T1000 (cell line): Measurements from ENCODE around the gene KIF20A.
"Not testable (repeated sequence)": the region's sequence is repeated elsewhere in the genome, so short reads cannot be mapped to it uniquely, and the experiment has no call there.

Experiments used
- DNase-seq: peaks from one replicate; lab custom pipeline; 2025; ENCODE audit warnings: mixed read lengths; lab: John Stamatoyannopoulos, UW

Gene KIF20A

DNA sequence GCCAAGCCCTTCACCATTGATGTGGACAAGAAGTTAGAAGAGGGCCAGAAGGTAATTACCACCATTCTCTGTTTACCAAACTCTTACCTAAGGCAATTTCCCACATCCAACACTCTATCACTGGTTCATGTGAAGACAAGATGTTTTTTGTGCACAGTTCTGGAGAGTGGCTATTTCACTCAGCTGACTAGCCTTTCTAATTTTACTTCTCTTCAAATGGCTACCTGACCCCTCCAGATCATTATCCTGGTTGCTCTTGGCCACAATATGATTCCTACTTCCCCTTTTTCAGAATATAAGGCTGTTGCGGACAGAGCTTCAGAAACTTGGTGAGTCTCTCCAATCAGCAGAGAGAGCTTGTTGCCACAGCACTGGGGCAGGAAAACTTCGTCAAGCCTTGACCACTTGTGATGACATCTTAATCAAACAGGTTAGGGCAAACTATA is 7.1 kb downstream of the KIF20A start:
- no peak for DNase-seq

DNA sequence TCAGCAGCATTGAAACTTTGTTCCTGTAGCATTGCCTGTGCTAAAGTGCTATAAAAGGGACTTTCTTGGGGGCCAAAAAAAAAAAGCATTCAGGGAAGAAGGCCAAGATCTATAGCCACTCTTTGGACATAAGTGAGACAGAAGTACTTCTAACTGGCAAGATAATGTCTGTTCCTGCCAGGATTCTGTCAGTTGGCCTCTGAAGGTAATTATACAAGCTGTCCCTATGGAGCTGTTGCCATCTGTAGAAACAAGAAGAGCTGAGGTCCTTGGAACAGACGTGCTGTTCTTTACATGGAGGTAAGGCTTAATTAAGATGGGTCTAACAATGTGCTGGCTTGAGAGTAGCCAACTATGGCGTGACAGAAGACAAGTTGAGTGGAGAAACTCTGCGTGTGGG is 9.7 kb downstream of the KIF20A start:
- DNase-seq: no peak

- DNase-seq: no peak
These were observed 13.9 kb downstream of the KIF20A start for GRCh38 chr5:138192826-138193225.

- DNase-seq: not testable (repeated sequence)
These were observed 14.9 kb downstream of the KIF20A start for GRCh38 chr5:138193859-138194258.

GRCh38 chr5:138210985-138211384 is 32.1 kb downstream of the KIF20A start:
- no peak for DNase-seq

DNA sequence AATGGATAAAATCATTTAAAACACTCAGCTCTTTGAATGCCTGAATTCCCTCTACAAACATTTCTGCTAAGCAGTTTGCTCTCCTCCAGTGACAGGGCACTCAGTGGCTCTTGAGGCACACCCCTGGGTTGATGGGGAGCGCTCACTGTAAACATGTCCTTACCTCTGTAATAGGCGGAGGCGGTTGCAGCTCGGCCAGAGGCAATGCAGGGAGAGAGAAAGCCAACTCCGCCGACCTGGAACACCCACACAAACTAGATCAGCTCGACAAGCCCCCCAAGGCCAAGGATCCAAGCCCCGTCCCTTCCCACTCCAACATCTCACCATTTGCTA is 33.9 kb downstream of the KIF20A start:
- DNase-seq: no peak

- peak; percentile 87 for DNase-seq
These were observed 34.5 kb downstream of the KIF20A start, which contains the start of gene CDC23 for GRCh38 chr5:138213161-138214029. CDC23 (minus strand) TSS chr5:138213323; CDS start chr5:138213312, 11 bp downstream.

DNA sequence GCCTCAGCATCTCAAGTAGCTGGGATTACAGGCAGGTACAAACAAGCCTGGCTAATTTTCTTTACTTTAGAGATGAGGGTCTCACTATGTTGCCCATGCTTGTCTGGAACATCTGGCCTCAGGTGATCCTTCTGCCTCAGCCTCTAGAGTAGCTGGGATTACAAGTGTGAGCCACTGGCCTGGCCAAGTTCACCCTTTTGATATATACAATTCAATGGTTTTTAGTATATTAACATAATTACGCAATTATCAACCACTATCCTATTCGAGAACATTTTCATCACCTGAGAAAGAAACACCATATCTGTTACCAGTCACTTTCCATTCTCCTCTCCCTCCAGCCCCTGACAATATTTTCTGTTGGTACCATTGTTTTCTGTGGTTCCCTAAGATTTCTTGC is 37.9 kb downstream of the KIF20A start:
- DNase-seq: no peak

DNA sequence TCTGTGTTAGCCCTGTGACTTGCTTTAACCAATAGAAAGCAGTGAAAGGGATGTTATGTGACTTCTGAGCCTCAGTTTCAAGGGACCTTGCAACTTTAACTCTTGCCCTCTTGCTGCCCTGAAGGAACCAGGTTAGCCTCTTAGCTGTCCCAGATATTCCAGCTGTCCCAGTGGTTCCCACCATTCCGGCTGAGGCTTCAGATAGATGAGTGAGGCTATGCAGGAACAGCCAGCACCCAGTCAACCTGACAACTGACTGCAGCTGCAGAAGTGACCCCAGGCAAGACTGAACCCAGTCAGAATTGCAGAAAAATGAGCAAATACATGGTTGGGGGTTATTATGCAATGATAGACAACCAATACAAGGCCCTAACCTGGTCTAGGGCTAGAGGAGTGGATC is 44.6 kb downstream of the KIF20A start:
- no peak for DNase-seq

DNA sequence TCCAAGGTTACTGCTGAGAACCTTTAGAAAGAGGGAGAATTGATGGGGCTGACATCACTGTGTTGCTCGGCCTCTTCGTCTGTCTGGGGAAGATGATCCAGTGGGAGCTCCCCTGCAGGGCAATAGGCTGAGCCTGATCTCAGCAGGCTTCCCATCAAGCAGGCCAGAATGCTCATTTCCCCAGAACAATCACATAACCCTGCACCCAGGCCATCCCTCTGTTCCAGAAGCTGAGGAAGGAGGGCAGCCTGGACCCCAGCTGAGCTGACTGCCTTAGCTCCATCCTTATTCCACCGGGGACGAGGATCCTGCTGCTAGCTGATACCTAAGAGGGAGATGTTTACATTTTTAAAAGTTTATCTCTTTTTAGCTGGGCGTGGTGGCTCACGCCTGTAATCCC is 45.8 kb downstream of the KIF20A start:
- no peak for DNase-seq

- no peak for DNase-seq
These were observed 48.0 kb downstream of the KIF20A start for GRCh38 chr5:138226910-138227309.

GRCh38 chr5:138229387-138229786 is 50.5 kb downstream of the KIF20A start:
- DNase-seq: no peak

DNA sequence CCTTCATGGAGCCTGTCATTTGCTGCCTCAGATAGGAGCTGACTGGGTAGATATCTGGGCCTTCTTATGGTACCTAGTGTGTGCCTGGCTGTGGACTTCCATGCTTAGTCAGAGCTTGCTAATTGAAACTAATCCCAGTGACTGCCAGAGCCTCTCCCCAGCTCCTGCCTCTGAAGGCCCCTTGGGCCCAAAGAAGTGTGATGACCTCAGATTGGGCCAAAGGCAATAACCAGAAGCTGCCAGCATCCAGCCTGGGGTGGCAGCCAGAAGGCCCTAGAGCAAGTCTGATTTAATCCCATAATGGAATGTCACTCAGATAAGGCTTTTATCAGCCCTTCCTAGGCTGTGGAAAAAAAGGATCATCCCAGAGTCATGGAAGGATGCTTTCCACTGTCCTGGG is 51.3 kb downstream of the KIF20A start:
- peak; percentile 80 for DNase-seq

GRCh38 chr5:138230981-138231589 is 52.2 kb downstream of the KIF20A start:
- no peak for DNase-seq

- DNase-seq: no peak
These were observed 54.4 kb downstream of the KIF20A start for GRCh38 chr5:138233280-138233679.

GRCh38 chr5:138234651-138235050 is 55.7 kb downstream of the KIF20A start:
- DNase-seq: no peak
